Measurements from ENCODE around the gene MGAT3. TPM values are rescaled to one million over a fixed set of nuclear protein-coding genes. Genes with fewer than 3 reads are reported as not detected.
A peak's percentile ranks its signal among the peaks of the same experiment; 100 is the strongest.

The MGAT3 gene
- total and polyA plus RNA-seq, 2 of the 13 experiments (the other 11 are each of a cell fraction or from before 2014, with no cell fraction given): 0.11 to 0.15 TPM

DNA sequence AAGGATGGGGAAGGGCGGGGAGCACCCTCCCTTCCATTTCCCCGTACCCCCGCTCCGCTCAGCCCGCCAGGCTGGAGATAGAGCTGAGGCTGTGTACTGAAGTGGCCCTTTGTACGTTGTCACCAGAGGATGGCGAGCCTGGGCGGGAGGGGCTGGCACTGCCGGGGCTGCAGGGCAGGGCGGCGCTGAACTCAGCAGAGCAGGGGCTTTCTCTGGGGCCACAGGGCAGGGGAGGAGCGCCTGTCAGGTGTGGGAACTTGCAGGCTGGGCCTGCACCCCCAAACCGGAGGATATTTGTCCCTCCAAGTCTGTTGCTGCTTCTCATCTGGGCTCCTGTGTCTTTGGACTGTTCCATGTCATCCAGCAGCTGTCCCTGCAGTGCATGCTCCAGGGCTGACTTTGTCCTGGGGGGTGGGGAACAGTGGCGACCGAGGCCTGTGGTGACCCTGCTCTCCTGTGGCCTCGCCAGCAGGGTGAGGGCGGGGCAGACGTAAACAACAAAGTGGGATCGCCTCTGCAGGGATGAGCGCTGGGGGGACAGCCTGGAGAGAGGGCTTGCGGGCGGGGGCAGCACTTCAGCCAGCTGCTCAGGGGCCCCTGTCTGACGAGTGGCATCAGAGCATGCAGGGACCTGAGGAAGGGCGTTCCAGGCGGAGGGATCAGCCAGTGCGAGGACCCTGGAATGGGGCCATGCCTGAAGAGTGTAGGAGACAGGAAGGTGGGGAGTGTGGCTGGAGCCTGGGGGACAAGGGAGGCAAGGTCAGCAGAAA lies 13.1 kb downstream of the MGAT3 start (continued):
- TF ChIP-seq MLLT10 (CRISPR knock-in tag; IDR thresholded peaks at IDR 0.05): no peak
- TF ChIP-seq, protein P1, sequence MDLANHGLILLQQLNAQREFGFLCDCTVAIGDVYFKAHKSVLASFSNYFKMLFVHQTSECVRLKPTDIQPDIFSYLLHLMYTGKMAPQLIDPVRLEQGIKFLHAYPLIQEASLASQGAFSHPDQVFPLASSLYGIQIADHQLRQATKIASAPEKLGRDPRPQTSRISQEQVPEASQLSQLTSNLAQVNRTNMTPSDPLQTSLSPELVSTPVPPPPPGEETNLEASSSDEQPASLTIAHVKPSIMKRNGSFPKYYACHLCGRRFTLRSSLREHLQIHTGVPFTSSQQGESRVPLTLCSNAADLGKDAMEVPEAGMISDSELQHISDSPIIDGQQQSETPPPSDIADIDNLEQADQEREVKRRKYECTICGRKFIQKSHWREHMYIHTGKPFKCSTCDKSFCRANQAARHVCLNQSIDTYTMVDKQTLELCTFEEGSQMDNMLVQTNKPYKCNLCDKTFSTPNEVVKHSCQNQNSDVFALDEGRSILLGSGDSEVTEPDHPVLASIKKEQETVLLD (CRISPR knock-in tag; IDR thresholded peaks at IDR 0.05; ENCODE audit: low read depth): peak; percentile 46; the same call in 1 of the 2 replicates
- 0 out of 2 replicates have a peak, but pooled peaks have one; percentile 44 for TF ChIP-seq ZNF256 (CRISPR knock-in tag; conservative IDR thresholded peaks at IDR 0.05)
- TF ChIP-seq, protein P2, sequence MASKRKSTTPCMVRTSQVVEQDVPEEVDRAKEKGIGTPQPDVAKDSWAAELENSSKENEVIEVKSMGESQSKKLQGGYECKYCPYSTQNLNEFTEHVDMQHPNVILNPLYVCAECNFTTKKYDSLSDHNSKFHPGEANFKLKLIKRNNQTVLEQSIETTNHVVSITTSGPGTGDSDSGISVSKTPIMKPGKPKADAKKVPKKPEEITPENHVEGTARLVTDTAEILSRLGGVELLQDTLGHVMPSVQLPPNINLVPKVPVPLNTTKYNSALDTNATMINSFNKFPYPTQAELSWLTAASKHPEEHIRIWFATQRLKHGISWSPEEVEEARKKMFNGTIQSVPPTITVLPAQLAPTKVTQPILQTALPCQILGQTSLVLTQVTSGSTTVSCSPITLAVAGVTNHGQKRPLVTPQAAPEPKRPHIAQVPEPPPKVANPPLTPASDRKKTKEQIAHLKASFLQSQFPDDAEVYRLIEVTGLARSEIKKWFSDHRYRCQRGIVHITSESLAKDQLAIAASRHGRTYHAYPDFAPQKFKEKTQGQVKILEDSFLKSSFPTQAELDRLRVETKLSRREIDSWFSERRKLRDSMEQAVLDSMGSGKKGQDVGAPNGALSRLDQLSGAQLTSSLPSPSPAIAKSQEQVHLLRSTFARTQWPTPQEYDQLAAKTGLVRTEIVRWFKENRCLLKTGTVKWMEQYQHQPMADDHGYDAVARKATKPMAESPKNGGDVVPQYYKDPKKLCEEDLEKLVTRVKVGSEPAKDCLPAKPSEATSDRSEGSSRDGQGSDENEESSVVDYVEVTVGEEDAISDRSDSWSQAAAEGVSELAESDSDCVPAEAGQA (IDR thresholded peaks at IDR 0.05; ENCODE audit: low read depth): no peak
- TF ChIP-seq, protein P2 (CRISPR knock-in tag; IDR thresholded peaks at IDR 0.05; ENCODE audit: borderline replicate concordance): no peak
- TF ChIP-seq ETV6 (CRISPR knock-in tag; conservative IDR thresholded peaks at IDR 0.05): no peak
- TF ChIP-seq ARNTL (CRISPR knock-in tag; IDR thresholded peaks at IDR 0.05): no peak
- TF ChIP-seq, protein P3, sequence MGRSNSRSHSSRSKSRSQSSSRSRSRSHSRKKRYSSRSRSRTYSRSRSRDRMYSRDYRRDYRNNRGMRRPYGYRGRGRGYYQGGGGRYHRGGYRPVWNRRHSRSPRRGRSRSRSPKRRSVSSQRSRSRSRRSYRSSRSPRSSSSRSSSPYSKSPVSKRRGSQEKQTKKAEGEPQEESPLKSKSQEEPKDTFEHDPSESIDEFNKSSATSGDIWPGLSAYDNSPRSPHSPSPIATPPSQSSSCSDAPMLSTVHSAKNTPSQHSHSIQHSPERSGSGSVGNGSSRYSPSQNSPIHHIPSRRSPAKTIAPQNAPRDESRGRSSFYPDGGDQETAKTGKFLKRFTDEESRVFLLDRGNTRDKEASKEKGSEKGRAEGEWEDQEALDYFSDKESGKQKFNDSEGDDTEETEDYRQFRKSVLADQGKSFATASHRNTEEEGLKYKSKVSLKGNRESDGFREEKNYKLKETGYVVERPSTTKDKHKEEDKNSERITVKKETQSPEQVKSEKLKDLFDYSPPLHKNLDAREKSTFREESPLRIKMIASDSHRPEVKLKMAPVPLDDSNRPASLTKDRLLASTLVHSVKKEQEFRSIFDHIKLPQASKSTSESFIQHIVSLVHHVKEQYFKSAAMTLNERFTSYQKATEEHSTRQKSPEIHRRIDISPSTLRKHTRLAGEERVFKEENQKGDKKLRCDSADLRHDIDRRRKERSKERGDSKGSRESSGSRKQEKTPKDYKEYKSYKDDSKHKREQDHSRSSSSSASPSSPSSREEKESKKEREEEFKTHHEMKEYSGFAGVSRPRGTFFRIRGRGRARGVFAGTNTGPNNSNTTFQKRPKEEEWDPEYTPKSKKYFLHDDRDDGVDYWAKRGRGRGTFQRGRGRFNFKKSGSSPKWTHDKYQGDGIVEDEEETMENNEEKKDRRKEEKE (IDR thresholded peaks at IDR 0.05): no peak
- 0 out of 2 replicates have a peak, but pooled peaks have one; percentile 40 for TF ChIP-seq ZFP1 (CRISPR knock-in tag; IDR thresholded peaks at IDR 0.05)
- 0 out of 2 replicates have a peak, but pooled peaks have one; percentile 33 for TF ChIP-seq ZNF790 (CRISPR knock-in tag; IDR thresholded peaks at IDR 0.05; ENCODE audit: borderline replicate concordance)
- no peak; the same call in 1 of the 2 replicates for TF ChIP-seq ZBTB21 (CRISPR knock-in tag; IDR thresholded peaks at IDR 0.05)
- TF ChIP-seq ZMYM4 (CRISPR knock-in tag; IDR thresholded peaks at IDR 0.05): 0 out of 2 replicates have a peak, but pooled peaks have one; percentile 29
- TF ChIP-seq, protein P4, sequence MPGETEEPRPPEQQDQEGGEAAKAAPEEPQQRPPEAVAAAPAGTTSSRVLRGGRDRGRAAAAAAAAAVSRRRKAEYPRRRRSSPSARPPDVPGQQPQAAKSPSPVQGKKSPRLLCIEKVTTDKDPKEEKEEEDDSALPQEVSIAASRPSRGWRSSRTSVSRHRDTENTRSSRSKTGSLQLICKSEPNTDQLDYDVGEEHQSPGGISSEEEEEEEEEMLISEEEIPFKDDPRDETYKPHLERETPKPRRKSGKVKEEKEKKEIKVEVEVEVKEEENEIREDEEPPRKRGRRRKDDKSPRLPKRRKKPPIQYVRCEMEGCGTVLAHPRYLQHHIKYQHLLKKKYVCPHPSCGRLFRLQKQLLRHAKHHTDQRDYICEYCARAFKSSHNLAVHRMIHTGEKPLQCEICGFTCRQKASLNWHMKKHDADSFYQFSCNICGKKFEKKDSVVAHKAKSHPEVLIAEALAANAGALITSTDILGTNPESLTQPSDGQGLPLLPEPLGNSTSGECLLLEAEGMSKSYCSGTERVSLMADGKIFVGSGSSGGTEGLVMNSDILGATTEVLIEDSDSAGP (CRISPR knock-in tag; IDR thresholded peaks at IDR 0.05; ENCODE audit: borderline replicate concordance): peak; percentile 76
- TF ChIP-seq PHB2 (IDR thresholded peaks at IDR 0.05; ENCODE audit: partially characterized antibody): no peak
- TF ChIP-seq, protein P5, sequence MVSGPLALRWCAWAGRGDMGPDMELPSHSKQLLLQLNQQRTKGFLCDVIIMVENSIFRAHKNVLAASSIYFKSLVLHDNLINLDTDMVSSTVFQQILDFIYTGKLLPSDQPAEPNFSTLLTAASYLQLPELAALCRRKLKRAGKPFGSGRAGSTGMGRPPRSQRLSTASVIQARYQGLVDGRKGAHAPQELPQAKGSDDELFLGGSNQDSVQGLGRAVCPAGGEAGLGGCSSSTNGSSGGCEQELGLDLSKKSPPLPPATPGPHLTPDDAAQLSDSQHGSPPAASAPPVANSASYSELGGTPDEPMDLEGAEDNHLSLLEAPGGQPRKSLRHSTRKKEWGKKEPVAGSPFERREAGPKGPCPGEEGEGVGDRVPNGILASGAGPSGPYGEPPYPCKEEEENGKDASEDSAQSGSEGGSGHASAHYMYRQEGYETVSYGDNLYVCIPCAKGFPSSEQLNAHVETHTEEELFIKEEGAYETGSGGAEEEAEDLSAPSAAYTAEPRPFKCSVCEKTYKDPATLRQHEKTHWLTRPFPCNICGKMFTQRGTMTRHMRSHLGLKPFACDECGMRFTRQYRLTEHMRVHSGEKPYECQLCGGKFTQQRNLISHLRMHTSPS (CRISPR knock-in tag; IDR thresholded peaks at IDR 0.05; ENCODE audit: low read depth): 0 out of 2 replicates have a peak, but pooled peaks have one; percentile 35
